Epithelial cell of proximal tubule (primary cell): ENCODE data around the gene CPNE4. TPM values are rescaled to one million over a fixed set of nuclear protein-coding genes. Genes with fewer than 3 reads are reported as not detected.
A peak's percentile ranks its signal among the peaks of the same experiment; 100 is the strongest.

Experiments used
- DNase-seq: peaks from one replicate; pipeline ENCODE4 v3.0.0-alpha.2; 2011; ENCODE audit warnings: low read depth
- H3K4me3 ChIP-seq: 2 replicates; pipeline ENCODE4 v1.5.1; 2011; ENCODE audit warnings: low read depth, mild to moderate bottlenecking, low read length
- total RNA-seq: library from RNA; depleted of rRNA; stranded (reverse); fragments of >200 nt; gene quantifications from 2 replicates; pipeline ENCODE4 v1.2.3, GENCODE V29; 2015
- TF ChIP-seq, protein P1 (sequence below): conservative IDR thresholded peaks from 2 replicates; pipeline ENCODE4 v1.5.1; 2012; ENCODE audit warnings: low read depth, mild to moderate bottlenecking, low read length

CPNE4 gene
- total RNA-seq, 1 donor from 2014 or later = 4.1 TPM

DNA sequence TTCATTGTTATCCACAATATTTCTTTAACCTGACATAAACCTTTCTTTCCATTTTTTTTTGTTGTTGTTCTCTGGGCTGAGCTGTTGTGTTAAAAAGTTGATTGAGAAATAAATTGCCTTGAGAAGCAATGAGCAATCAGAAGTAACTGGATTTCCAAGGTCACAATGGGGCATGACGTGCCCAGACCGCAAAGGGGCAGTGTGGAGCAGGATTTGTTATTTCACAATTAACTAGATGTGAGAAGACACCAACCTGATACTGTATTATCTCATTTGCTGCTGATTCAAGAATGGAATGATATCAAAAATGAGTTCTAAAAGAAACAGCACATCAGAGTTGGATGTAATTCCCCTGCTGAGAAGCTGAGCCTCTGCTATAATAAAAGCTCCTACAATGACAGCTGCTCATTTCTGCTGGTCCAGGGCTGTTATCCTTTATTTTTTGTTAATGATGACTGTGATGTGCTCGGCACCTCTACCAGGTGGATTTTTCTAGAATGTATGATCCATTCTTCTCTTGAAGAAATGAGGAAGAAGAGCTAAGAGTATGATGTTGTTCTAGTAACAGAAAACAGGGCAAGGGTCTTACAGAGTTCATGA is 28.1 kb downstream of the CPNE4 start:
- no peak overlapping the region for H3K4me3 ChIP-seq
- no peak for DNase-seq
- TF ChIP-seq, protein P1, sequence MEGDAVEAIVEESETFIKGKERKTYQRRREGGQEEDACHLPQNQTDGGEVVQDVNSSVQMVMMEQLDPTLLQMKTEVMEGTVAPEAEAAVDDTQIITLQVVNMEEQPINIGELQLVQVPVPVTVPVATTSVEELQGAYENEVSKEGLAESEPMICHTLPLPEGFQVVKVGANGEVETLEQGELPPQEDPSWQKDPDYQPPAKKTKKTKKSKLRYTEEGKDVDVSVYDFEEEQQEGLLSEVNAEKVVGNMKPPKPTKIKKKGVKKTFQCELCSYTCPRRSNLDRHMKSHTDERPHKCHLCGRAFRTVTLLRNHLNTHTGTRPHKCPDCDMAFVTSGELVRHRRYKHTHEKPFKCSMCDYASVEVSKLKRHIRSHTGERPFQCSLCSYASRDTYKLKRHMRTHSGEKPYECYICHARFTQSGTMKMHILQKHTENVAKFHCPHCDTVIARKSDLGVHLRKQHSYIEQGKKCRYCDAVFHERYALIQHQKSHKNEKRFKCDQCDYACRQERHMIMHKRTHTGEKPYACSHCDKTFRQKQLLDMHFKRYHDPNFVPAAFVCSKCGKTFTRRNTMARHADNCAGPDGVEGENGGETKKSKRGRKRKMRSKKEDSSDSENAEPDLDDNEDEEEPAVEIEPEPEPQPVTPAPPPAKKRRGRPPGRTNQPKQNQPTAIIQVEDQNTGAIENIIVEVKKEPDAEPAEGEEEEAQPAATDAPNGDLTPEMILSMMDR = peak; percentile 72

DNA sequence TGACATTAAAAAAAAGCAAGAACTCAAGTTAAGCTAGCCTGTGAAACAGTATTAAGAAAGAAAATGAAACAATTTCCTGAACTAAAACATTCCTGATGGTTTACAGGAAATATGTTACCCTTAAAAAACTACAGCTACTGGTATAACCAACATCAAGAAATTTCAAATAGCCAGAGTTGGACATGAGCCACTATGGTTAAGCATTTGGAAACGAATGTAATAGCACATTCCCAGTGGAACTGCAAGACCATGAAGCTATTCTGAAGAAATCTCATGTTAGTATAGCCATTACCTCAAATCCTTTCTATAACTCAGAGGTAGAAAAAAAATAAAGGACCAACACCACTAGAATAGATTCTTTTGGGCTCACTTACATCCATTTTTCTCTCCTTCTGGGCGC is 30.2 kb downstream of the CPNE4 start:
- H3K4me3 ChIP-seq = no peak overlapping the region
- TF ChIP-seq, protein P1 = no peak
- no peak for DNase-seq

DNA sequence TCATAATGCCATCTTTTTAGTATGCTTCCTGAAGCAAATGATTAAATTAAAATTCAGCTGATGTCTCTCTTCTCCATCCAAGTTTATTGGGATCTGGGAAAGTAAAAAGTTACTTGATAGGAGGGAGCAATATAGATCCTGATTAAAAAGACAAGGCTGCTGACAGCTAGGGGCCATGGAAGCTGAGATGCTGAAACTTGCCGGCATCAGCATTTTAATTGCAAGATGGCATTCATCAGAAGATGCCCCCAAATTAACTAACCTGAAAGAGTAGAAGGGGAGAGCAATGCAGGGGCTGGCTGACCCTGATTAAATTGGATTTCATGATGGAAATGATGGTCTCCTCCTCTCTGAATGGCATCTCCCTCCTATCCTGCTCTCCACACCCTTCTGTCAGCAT is 31.1 kb downstream of the CPNE4 start:
- TF ChIP-seq, protein P1 = no peak
- no peak for DNase-seq
- no peak overlapping the region for H3K4me3 ChIP-seq

DNA sequence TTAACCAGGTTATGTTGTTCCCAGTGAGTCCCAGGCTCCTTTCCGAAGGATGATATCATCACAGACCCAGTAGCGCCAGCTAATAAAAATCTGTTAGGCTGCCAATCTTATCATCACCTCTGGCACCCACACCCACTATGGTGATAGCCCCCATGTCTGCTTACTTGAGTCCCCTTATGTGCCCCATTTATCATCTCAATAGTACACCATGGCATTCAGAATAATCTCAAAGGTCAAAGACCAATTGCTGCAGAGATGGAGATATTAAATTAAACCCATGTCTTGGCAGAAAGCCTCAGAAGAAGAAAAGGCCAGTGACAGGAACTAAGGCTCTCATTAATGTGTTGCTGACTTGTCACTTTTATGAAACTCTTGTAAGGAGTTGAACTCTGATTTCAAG is 32.8 kb downstream of the CPNE4 start:
- no peak overlapping the region for H3K4me3 ChIP-seq
- TF ChIP-seq, protein P1 = no peak
- DNase-seq = no peak

DNA sequence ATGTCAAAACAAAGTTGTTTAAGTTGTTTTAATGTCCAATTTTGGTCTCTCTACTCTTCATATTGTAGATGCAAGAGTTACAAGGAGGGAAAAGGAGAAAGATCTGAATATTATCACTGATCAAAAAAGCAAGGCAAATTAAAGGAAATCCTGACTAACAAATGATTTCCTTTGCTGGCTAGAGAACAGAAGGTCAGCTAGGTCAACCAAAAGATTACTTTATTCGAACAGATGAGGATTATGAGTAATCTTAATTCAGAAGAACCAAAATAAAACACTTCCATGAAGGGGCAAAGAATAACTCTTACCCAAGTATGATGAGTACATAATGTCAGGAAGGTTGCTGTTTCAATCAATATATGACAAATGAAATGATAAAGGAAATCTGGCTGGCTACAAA is 33.8 kb downstream of the CPNE4 start:
- DNase-seq = no peak
- H3K4me3 ChIP-seq = no peak overlapping the region
- TF ChIP-seq, protein P1 = no peak

DNA sequence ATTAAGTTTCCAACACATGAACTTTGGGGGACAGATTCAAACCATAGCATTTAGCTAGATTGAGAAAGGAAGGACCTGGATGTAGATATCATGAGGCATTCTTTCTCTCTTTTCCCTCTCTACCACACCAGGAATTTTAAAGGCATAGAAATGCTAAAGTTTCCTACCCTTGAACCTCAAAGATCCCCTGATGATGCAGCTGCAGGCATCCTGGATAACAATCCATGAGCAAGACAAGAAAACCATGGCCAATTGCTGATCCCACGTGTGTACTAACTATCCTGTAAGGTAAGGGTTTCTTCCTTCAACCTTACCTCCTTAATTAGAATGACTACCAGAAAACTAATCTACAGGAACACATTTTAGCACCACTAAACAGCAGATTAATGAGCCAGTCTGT is 36.8 kb downstream of the CPNE4 start:
- TF ChIP-seq, protein P1 = no peak
- H3K4me3 ChIP-seq = no peak overlapping the region
- DNase-seq = no peak

DNA sequence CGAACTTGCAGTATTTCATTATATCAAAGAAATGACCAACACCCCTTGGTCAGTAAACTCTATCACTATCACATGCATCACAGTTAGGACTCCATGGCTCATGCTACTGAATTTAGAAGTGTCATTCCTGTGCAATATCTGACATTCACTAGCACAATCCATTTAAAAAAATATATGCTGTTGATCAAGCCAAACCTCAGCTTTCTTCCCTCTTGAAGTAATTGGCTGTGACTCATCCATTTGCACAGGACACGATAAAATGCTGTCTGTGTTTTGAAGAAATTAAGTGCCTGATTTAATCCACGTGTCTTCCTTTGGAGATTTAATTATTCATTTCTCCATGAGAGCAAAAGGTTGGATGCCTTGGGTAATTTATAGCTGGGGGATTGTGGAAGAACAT is 38.9 kb downstream of the CPNE4 start:
- no peak overlapping the region for H3K4me3 ChIP-seq
- no peak for DNase-seq

More for the DNA sequence above, 38.9 kb downstream of the CPNE4 start:
- TF ChIP-seq, protein P1 = no peak
